ENCODE measurements around the gene BLID.

The BLID gene

DNA sequence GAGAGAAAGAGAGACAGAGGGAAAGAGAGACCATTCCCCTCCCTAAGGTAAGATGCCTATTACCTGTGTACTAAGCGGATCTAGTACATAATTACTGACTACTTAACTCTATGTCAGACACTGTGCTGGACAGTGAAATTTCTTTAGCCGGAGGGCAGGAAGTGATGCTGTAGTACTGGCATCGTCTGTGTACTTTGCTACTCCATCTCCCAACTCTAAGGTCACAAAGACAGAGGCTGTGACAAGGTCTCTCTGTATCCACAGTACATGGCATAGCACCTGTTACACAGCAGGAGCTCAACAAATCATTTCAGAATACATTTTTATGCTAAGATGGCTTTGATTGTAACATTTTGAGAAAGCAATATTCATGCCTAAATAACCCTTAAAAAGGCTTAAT is 9.0 kb downstream of the BLID start:
- H3K9ac ChIP-seq: no peak overlapping the region
- H3K4me3 ChIP-seq: no peak overlapping the region
- H3K27ac ChIP-seq: no peak overlapping the region
- no peaks in the 10 kb centered on the region; the same call in 1 of the 2 replicates for H4K20me1 ChIP-seq
- H3K27me3 ChIP-seq: peaks cover 6% of the 10 kb centered on the region; the same call in 1 of the 2 replicates
- TF ChIP-seq Cebpa-rat (IDR thresholded peaks at IDR 0.05): no peak
- H3K4me2 ChIP-seq: no peak overlapping the region
- no peaks in the 10 kb centered on the region for H3K36me3 ChIP-seq
- H3K9me3 ChIP-seq: no peaks in the 10 kb centered on the region
- H3K4me1 ChIP-seq: no peaks in the 10 kb centered on the region

DNA sequence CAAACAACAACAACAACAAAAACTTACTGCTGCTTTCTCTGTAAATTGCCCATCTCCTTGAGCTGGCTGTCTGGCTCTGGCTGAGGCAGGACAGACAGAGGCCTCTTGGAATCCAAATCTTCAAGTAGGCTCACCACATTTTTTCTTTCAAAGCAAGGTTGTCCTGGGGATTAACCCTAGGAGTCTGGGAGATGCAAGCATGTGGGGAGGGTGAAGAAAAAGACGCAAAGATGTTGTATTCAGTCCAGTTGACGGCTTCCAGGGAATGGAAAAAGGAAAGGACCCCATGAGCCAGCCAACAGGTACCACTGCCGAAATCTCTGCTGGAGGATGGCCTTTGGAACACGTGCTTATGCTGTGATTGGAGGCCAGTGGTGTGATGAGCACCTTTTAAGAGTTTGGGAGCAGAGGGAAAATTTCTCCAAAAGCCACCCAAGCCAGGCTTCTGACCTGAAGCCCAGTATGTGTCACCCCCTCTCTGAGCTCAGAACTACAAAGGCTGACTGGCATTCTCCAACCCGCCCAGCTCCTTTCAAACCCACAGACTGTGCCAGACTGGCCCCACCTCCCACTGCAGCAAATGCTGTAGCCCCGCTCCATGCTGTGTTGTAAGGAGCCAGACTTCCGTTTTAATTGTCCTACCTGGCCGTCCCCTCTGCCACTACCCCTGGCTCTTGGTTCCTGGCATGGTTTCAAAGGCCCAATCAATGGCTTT is 10.8 kb downstream of the BLID start:
- H3K9ac ChIP-seq: no peak overlapping the region
- H3K4me1 ChIP-seq: no peaks in the 10 kb centered on the region
- peaks cover 24% of the 10 kb centered on the region for H3K27me3 ChIP-seq
- H3K4me2 ChIP-seq: no peak overlapping the region
- no peaks in the 10 kb centered on the region; the same call in 1 of the 2 replicates for H4K20me1 ChIP-seq
- no peak overlapping the region for H3K27ac ChIP-seq
- H3K36me3 ChIP-seq: no peaks in the 10 kb centered on the region
- no peak for TF ChIP-seq Cebpa-rat (IDR thresholded peaks at IDR 0.05)
- no peaks in the 10 kb centered on the region for H3K9me3 ChIP-seq
- no peak overlapping the region for H3K4me3 ChIP-seq

DNA sequence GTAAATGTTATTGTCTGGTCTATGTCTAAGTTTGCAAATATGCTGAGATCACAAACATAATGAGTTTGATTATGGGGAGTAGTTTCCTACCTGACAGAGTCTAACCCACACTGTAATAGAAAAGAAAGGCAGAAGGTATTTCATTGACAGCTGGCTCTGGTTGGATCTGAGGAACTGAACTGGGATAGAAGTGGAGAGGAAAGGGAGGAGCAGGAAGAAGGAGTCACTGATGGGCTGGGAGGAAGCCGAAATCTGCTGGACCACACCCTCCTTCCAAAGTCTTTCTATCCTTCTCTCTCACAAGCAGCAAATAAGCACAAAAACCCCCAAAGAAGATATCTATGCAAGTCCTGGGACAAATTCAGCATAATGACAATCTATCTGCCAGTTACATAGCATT is 11.7 kb downstream of the BLID start:
- TF ChIP-seq Cebpa-rat (IDR thresholded peaks at IDR 0.05): no peak
- H3K36me3 ChIP-seq: no peaks in the 10 kb centered on the region
- H4K20me1 ChIP-seq: no peaks in the 10 kb centered on the region; the same call in 1 of the 2 replicates
- no peaks in the 10 kb centered on the region for H3K4me1 ChIP-seq
- no peak overlapping the region for H3K9ac ChIP-seq
- no peaks in the 10 kb centered on the region for H3K9me3 ChIP-seq
- peaks cover 33% of the 10 kb centered on the region for H3K27me3 ChIP-seq
- no peak overlapping the region for H3K27ac ChIP-seq
- H3K4me2 ChIP-seq: no peak overlapping the region
- no peak overlapping the region for H3K4me3 ChIP-seq

GRCh38 chr11:122103726-122104125 is 12.3 kb downstream of the BLID start:
- Histone ChIP-seq H3K27me3 (peaks cover 34% of the 10 kb centered on the region), H3K4me1 (no peaks in the 10 kb centered on the region), H3K27ac (no peak overlapping the region), H3K36me3 (no peaks in the 10 kb centered on the region), H3K9me3 (no peaks in the 10 kb centered on the region), H3K4me2 (no peak overlapping the region), H4K20me1 (no peaks in the 10 kb centered on the region; the same call in 1 of the 2 replicates), H3K9ac (no peak overlapping the region), H3K4me3 (no peak overlapping the region)
- TF ChIP-seq Cebpa-rat (IDR thresholded peaks at IDR 0.05): no peak

DNA sequence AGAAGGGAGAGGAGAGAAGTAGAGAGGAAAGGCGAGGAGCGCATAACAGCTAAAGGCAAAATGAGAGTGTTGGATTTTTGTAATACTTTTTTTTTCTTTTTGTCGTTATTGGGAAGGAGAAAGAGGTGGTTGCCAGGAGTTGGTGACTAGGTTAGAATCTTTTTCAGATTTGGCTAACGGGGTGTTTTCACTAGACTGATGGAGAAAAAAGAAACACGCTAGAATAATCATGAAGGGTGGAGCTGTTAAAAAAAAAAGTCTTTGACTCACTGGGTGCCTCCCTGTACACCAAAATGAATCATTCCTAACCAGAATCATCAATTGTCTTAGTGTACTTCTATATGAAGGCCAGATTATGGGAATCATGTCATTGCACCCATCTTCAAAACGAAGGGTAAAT is 12.7 kb downstream of the BLID start:
- H3K4me3 ChIP-seq: no peak overlapping the region
- no peak overlapping the region for H3K4me2 ChIP-seq
- H3K36me3 ChIP-seq: no peaks in the 10 kb centered on the region
- peaks cover 34% of the 10 kb centered on the region for H3K27me3 ChIP-seq
- H3K27ac ChIP-seq: no peak overlapping the region
- H4K20me1 ChIP-seq: no peaks in the 10 kb centered on the region; the same call in 1 of the 2 replicates
- no peak overlapping the region for H3K9ac ChIP-seq
- no peak for TF ChIP-seq Cebpa-rat (IDR thresholded peaks at IDR 0.05)
- no peaks in the 10 kb centered on the region for H3K9me3 ChIP-seq
- H3K4me1 ChIP-seq: no peaks in the 10 kb centered on the region

GRCh38 chr11:122102426-122102825 is 13.6 kb downstream of the BLID start:
- H3K9me3 ChIP-seq: no peaks in the 10 kb centered on the region
- no peak overlapping the region for H3K4me3 ChIP-seq
- H3K4me1 ChIP-seq: no peaks in the 10 kb centered on the region

GRCh38 chr11:122101625-122102291 is 14.3 kb downstream of the BLID start:
- H3K27ac ChIP-seq: no peak overlapping the region
- TF ChIP-seq Cebpa-rat (IDR thresholded peaks at IDR 0.05): no peak
- H3K9me3 ChIP-seq: no peaks in the 10 kb centered on the region
- H3K4me1 ChIP-seq: no peaks in the 10 kb centered on the region
- H3K4me3 ChIP-seq: no peak overlapping the region
- no peak overlapping the region for H3K9ac ChIP-seq
- H4K20me1 ChIP-seq: no peaks in the 10 kb centered on the region; the same call in 1 of the 2 replicates
- no peaks in the 10 kb centered on the region for H3K36me3 ChIP-seq
- H3K27me3 ChIP-seq: peaks cover 34% of the 10 kb centered on the region
- no peak overlapping the region for H3K4me2 ChIP-seq

More at GRCh38 chr11:122102426-122102825, 13.6 kb downstream of the BLID start:
- no peak overlapping the region for H3K9ac ChIP-seq
- no peak overlapping the region for H3K4me2 ChIP-seq
- H3K27ac ChIP-seq: no peak overlapping the region
- no peaks in the 10 kb centered on the region; the same call in 1 of the 2 replicates for H4K20me1 ChIP-seq
- no peaks in the 10 kb centered on the region for H3K36me3 ChIP-seq
- no peak for TF ChIP-seq Cebpa-rat (IDR thresholded peaks at IDR 0.05)
- H3K27me3 ChIP-seq: peaks cover 34% of the 10 kb centered on the region

DNA sequence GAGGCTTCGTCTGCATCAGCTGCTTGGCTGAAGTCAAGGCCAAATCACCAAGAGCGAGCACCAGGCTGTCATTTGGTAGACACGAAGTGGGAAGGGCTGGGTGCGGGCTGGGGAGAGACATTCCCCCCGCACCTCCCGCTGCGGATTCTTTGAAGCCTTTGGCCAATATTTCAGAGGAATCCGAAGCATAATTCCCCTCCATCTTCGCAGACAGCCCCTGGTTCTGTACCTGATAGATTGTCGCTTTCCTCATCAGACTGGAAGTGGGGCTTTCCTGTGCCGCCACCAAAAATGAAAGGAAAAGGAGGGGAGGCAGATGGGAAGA is 15.3 kb downstream of the BLID start:
- Histone ChIP-seq H3K4me1 (no peaks in the 10 kb centered on the region), H3K27ac (no peak overlapping the region), H3K36me3 (no peaks in the 10 kb centered on the region), H3K9ac (no peak overlapping the region), H3K9me3 (no peaks in the 10 kb centered on the region), H3K27me3 (peaks cover 34% of the 10 kb centered on the region), H3K4me2 (no peak overlapping the region), H4K20me1 (no peaks in the 10 kb centered on the region; the same call in 1 of the 2 replicates), H3K4me3 (no peak overlapping the region)
- no peak for TF ChIP-seq Cebpa-rat (IDR thresholded peaks at IDR 0.05)

GRCh38 chr11:122100037-122100755 is 15.8 kb downstream of the BLID start:
- H3K9me3 ChIP-seq: no peaks in the 10 kb centered on the region
- TF ChIP-seq Cebpa-rat (IDR thresholded peaks at IDR 0.05): no peak
- H3K9ac ChIP-seq: no peak overlapping the region
- H3K4me1 ChIP-seq: no peaks in the 10 kb centered on the region
- no peak overlapping the region for H3K4me3 ChIP-seq
- H3K4me2 ChIP-seq: no peak overlapping the region
- H3K36me3 ChIP-seq: no peaks in the 10 kb centered on the region
- no peak overlapping the region for H3K27ac ChIP-seq
- no peaks in the 10 kb centered on the region; the same call in 1 of the 2 replicates for H4K20me1 ChIP-seq
- H3K27me3 ChIP-seq: peaks cover 34% of the 10 kb centered on the region

All from BLaER1 (cell line).